Right kidney (tissue), 1 donor: Measurements from ENCODE around the gene ABCD3.
"Not testable (repeated sequence)": the region's sequence is repeated elsewhere in the genome, so short reads cannot be mapped to it uniquely, and the experiment has no call there.

Experiments used
- DNase-seq: peaks from one replicate; pipeline ENCODE4 v3.0.0-alpha.2; 2016

ABCD3 gene

GRCh38 chr1:94411237-94411636 is 7.0 kb upstream of the ABCD3 start:
- no peak for DNase-seq

- no peak for DNase-seq
Measured at GRCh38 chr1:94413311-94413710, 4.9 kb upstream of the ABCD3 start.

GRCh38 chr1:94416901-94417727 is 1.1 kb upstream of the ABCD3 start:
- no peak for DNase-seq

- DNase-seq: no peak
Measured at GRCh38 chr1:94417728-94417977, 536 bp upstream of the ABCD3 start.

GRCh38 chr1:94418664-94419655 is 771 bp downstream of the ABCD3 start:
- DNase-seq: no peak

- DNase-seq: no peak
Measured at GRCh38 chr1:94422115-94422820, 4.1 kb downstream of the ABCD3 start.

GRCh38 chr1:94425821-94426484 is 7.8 kb downstream of the ABCD3 start:
- DNase-seq: no peak

GRCh38 chr1:94426485-94426870 is 8.3 kb downstream of the ABCD3 start:
- DNase-seq: not testable (repeated sequence)

- no peak for DNase-seq
Measured at GRCh38 chr1:94428441-94428840, 10.3 kb downstream of the ABCD3 start.

- DNase-seq: not testable (repeated sequence)
Measured at GRCh38 chr1:94428927-94429528, 10.8 kb downstream of the ABCD3 start.

- DNase-seq: not testable (repeated sequence)
Measured at GRCh38 chr1:94430066-94430465, 11.9 kb downstream of the ABCD3 start.

- DNase-seq: no peak
Measured at GRCh38 chr1:94433866-94434265, 15.7 kb downstream of the ABCD3 start.

- DNase-seq: no peak
Measured at GRCh38 chr1:94434365-94435045, 16.3 kb downstream of the ABCD3 start.

GRCh38 chr1:94438692-94439276 is 20.6 kb downstream of the ABCD3 start:
- no peak for DNase-seq

- DNase-seq: no peak
Measured at GRCh38 chr1:94440088-94440487, 21.9 kb downstream of the ABCD3 start.

GRCh38 chr1:94443067-94443466 is 24.9 kb downstream of the ABCD3 start:
- DNase-seq: not testable (repeated sequence)

- DNase-seq: not testable (repeated sequence)
Measured at GRCh38 chr1:94444819-94445218, 26.6 kb downstream of the ABCD3 start.

- DNase-seq: not testable (repeated sequence)
Measured at GRCh38 chr1:94445733-94446132, 27.5 kb downstream of the ABCD3 start.

- DNase-seq: not testable (repeated sequence)
Measured at GRCh38 chr1:94446177-94446576, 28.0 kb downstream of the ABCD3 start.

- not testable (repeated sequence) for DNase-seq
Measured at GRCh38 chr1:94448741-94449140, 30.6 kb downstream of the ABCD3 start.

- DNase-seq: no peak
Measured at GRCh38 chr1:94456736-94457135, 38.5 kb downstream of the ABCD3 start.
